T47D (cell line): Measurements from ENCODE around the gene HNRNPA2B1.
"Not testable (repeated sequence)": the region's sequence is repeated elsewhere in the genome, so short reads cannot be mapped to it uniquely, and the experiment has no call there.

Experiments
- DNase-seq, 2 experiments: peaks; one replicate each; pipeline versions ENCODE4 v3.0.0 to v3.0.0-alpha.2; 2011 to 2012; ENCODE audit warnings: low read depth in 1 of 2, low spot score in 1 of 2
- JUND ChIP-seq: IDR thresholded peaks from 2 replicates; pipeline ENCODE4 v1.6.1; 2012; ENCODE audit warnings: low read depth
- in situ Hi-C: cut with HindIII; loops from 2 replicates; pipeline ENCODE4 v1.10.0; 2016; ENCODE audit warnings: low sequenced_read_pairs, low pct_unique_long_range_greater_than_20kb

The HNRNPA2B1 gene

DNA sequence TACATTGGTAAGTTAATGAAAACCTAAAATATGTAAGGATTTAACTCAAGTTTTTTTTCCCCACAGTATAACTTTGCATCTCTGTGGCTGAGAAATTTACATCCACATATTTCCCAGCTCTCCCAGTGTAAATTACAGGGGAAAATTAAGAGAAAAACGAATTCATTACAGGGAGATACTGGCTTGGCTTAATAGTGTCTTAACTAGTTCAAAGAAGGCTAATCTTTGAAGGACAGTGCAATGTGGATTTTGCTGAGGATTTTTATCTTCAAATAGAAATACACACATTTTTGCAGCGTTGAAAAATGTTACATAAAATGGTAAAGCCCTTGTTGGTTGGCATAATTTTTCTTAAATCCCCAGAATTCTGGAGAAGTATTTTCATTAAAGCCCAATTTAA lies 2.5 kb upstream of the HNRNPA2B1 start:
- in situ Hi-C loops: no loop called here
- TF ChIP-seq JUND: no peak

DNA sequence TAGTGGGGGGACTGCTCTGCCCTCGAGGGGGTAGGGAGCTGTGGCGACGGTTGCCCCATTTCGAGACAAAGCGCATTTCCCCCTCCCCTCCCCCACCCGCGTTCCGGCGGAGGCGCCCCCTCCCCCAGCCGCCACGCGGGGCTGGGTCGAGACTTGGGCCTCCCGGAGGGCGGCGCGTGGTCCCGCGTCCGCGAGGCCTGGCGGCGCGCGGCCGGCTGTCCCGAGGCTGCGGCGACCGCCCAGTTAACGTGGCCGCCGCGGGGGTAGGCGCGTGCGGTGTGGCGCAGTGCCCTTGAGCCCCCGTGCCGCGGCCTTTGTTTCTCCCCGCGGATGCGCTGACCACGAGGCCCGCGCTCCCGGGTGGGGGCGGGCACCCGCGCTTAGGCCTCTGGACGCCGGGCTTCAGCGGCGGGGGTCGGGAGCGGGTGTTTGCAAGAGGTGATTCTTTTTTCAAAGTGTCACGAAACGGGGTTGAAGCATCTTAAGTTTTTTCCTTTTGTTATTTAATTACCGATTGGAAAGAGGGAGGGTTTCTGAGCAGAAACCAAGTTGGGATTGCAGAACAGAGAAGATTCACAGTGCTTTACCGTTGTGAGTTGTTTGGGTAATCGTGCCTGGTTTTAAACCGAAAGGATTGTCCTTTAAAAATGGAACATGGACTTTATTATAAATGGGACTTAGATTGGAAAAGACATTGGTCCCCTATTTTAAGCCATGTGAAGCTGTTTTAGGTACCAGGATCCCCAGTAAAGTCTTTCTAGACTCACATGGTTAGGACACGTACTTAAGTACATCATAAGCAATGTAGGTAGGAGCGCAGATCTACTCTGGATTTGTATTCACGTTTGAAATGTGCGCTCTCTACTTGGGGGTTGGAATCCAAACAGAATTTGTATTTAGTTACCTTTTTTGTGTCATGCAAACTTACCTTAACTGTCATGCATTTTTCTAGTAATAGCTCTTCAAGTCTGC lies 1.8 kb upstream of the HNRNPA2B1 start:
- no peak for TF ChIP-seq JUND
- in situ Hi-C loops: no loop called here
- peak in 1 of 2 experiments; percentile 61 for DNase-seq

More for the DNA sequence above, 2.5 kb upstream of the HNRNPA2B1 start:
- no peak for DNase-seq

DNA sequence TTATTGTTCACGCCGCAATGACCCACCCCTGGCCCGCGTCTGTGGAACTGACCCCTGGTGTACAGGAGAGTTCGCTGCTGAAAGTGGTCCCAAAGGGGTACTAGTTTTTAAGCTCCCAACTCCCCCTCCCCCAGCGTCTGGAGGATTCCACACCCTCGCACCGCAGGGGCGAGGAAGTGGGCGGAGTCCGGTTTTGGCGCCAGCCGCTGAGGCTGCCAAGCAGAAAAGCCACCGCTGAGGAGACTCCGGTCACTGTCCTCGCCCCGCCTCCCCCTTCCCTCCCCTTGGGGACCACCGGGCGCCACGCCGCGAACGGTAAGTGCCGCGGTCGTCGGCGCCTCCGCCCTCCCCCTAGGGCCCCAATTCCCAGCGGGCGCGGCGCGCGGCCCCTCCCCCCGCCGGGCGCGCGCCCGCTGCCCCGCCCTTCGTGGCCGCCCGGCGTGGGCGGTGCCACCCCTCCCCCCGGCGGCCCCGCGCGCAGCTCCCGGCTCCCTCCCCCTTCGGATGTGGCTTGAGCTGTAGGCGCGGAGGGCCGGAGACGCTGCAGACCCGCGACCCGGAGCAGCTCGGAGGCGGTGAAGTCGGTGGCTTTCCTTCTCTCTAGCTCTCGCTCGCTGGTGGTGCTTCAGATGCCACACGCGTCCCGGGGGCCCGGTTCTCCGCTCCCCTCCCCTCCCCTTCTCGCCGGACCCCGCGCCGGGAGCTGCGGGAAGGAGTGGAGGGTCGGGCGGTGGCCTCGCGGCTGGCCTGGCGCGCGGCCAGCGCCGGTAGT lies 887 bp upstream of the HNRNPA2B1 start, which contains the start of gene CBX3:
Gene CBX3, plus strand, starts transcription at position 499 of the 772 bp plus-strand sequence. CDS start 1,254 bp downstream, outside the sequence.
- peak; percentile 85 to 95 for DNase-seq
- TF ChIP-seq JUND: no peak
- in situ Hi-C loops: no loop called here

DNA sequence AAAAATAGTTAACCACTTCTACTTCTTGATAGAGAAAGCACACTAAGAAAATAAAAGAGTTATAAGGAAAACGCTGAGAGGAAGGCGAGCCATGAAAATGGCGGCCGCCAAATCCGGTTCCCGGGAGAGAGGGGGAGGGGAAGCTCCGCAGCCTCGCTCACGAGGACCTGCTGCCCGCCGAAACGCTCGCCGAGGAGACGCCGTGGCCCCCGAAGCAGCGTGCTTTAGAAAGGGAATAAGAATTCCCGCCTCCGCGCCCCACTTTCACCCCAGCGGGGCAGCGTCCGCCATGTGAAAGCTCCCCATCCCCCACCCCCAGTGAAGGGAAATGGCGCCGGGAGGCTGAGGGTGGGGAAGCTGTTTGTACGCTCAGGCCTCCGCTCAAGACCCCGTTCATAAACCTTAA lies 505 bp downstream of the HNRNPA2B1 start:
- DNase-seq: peak; percentile 36 to 72
- in situ Hi-C loops: no loop called here
- TF ChIP-seq JUND: no peak

DNA sequence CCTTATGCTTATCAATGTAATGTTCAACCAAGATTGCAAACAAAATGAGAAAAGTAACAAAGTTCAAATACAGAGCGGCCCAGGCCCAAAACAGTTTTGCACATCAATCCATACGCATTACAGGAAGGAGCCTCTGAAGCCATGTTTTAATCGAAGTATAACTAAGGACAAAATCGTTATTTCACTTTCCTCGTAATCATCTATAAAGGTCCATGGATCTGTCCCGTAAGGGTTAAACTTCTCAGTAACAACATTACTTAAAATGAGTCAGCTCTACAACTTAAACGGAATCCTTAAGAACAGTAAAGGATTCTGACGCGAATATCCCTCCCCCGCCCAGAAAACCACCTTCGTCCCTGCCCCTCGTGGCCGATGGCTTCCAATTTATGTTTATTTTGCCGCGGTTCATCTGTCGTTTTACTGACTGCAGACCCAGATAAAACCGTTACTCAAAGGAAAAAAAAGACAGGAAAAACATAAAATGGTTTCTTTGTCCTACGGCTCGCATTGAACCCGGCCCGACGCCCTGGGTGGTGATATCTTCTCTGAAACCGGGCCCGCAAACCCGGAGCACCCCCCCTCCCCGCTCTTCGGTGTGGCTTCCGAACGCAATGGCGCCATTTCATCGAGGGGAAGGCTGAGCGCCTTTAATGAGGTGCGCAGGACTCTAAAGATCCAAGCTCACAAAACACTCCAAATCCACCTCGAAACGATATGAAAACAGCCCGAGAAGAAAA lies 1.1 kb downstream of the HNRNPA2B1 start:
- no peak for TF ChIP-seq JUND
- peak in 1 of 2 experiments; percentile 78 for DNase-seq
- in situ Hi-C loops: no loop called here

DNA sequence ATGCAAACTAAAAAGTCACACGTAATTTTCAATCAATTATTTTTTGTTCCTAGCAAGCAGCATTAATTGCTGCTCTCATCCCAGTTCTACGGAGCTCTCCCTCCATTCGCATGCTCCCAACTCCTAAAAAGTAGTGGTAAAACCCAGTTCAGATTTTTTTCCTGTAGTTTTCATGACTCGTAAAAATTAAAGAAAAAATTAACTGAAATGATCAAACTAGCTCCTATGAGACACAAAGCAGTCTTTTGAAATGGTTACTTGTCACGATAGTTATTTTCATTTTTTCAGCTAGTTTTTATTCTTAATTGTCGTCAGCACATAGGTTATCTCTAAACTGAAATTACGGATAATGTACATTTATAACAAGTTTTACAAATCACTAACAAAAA lies 1.8 kb downstream of the HNRNPA2B1 start:
- in situ Hi-C loops: no loop called here
- no peak for TF ChIP-seq JUND
- no peak for DNase-seq

DNA sequence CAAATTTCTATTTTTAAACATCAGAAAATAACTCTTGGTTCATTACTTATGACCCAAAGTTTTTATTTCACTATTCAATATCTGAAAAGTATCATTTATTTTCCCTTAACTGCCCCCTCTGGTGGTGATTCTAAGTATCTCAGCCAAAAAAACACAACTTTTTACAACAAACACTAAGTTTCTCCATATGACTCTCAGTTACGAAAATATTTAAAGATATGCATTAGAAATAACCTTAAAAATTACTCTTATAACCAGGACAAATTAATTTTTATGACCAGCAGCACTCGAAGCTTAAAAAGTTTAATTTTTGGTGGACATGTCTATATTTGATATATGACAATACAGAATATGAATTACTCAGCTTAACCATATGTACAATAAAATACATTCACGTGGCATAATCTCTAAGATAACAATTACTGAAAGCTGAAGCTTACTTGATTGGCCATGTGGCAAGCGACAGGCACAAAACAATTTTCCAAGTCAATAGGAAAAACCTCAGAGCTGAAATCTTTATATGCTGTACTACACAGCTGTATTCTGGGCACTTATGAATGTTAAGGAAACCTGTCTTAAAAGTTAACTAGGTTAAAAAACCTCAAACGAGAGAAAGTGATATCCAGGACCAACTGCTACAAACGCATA lies 2.3 kb downstream of the HNRNPA2B1 start:
- DNase-seq: peak in 1 of 2 experiments; percentile 58
- in situ Hi-C loops: no loop called here
- TF ChIP-seq JUND: no peak

DNA sequence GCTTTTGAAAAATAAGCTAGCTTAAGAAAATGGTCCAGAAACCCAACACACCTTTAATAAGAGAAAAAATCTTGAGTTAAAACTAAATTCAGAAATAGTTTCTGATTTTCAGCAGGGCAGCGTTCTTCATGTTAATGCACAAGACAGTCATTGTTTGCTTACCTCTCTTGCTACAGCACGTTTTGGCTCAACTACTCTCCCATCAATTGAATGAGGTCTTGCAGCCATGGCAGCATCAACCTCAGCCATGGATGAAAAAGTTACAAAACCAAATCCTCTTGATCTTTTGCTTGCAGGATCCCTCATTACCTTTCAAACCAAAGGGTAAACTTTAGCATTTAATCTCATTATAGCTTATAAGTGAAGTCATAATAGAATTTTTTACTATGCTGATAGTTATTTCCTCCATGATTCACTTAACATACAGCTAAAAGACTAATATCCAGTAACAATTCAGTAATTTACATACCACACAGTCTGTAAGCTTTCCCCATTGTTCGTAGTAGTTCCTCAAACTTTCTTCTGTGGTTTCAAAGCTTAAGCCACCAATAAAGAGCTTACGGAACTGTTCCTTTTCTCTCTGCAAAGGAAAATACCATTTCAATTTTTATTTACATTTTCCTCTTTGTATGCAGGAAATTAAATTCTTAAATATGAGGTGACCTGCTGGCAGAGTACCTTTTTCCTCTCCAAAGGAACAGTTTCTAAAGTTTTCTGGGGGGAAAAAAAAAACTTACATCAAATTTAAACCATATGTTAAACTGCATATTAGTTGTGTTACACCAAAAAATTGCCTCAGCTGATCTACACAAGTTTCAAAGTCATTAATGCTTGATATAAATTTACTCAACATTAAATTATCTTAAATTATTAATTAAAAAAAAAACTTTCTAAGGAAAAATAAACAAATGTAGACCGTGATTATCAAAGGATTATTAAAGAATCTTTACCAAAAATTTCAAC lies 3.1 kb downstream of the HNRNPA2B1 start:
- in situ Hi-C loops: no loop called here
- no peak for DNase-seq

DNA sequence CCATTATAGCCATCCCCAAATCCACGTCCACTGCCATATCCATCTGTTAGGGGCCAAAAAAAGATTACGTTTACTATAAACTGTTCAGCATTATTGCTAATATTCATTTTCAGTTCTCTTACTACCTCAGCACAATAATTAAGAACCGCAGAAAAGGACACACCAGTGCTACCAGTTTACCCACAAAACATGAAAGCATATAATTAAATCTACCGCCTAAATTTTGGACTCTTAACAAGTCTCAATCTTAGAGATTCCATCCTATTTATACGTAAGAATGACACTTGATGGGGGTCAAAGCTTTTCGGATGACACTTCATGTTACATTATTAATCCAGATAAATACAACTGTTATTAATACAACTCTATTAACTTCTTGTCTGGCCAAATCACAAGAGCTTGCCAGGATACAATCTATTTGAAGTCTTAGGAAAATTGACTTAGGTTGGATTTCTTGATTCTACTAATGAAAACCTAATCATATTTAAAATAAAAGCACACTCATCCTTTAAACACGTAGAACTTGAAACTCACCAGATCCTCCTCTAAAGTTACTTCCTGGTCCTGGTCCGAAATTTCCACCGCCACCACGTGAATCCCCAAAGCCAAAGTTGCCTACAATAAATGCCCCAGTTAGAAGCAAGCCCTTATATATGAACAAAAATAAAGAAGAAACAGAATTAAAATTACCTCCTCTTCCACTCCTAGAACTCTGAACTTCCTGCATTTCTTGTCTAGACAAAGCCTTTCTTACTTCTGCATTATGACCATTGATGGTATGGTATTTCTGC lies 4.5 kb downstream of the HNRNPA2B1 start:
- TF ChIP-seq JUND: no peak
- in situ Hi-C loops: no loop called here
- no peak for DNase-seq

More for the DNA sequence above, 3.1 kb downstream of the HNRNPA2B1 start:
- no peak for TF ChIP-seq JUND

DNA sequence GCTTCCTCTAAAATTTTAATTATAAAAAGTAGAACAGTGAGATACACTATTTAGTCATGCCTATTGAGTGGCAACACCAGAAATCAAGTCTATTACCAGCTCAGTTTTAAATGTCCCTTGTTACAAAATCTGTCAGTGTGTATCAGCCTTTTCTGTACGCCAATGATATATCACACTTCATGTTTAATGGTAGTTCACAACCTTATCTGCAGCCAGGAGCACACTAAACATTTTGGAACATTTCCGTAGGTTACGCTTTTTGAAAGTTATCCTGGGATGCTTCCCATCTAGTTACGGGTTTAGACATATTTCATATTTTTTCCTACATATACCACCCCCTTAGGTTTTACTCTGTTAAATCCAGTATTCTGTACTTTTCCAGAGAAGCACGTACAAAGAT lies 5.4 kb downstream of the HNRNPA2B1 start:
- in situ Hi-C loops: no loop called here
- no peak for DNase-seq
- TF ChIP-seq JUND: no peak; the same call in 1 of the 2 replicates

DNA sequence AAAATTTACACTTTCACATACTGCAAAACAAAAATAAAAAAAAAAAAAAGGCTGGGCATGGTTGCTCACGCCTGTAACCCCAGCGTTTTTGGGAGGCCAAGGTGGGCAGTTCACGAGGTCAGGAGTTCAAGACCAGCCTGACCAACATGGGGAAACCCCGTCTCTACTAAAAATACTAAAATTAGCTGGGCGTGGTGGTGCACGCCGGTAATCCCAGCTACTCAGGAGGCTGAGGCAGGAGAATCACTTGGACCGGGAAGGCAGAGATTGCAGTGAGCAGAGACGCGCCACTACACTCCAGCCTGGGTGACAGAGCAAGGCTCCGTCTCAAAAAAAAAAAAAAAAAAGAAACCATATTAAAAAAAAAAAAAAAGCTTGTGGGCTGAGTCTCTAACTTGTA lies 5.8 kb downstream of the HNRNPA2B1 start:
- DNase-seq, in situ Hi-C loops: not testable (repeated sequence)
